Measurements from ENCODE around the gene C19orf85.

C19orf85 gene

DNA sequence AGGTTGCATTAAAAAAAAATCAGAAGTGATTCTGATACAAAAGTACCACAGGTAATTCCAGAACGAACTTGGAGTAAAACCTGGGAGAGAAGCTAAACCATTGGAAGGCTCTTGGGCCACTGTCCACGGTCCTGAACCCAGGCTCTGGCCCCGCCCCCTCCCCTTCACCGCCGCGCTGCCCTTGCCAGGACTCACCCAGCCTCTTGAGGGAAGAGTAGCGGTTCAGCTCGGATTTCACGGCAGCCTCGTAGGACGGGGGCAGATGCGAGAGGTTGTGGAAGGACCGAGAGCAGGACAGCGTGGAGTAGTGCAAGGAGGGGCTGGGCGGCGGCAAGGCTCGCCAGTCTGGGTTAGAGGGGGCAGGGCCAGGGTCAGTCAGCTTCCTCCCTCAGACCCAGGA is 27.1 kb downstream of the C19orf85 start (continued):
- TF ChIP-seq ZNF121 (tag by site-specific recombination; IDR thresholded peaks at IDR 0.05) (no peak), ZNF571 (tag by site-specific recombination; IDR thresholded peaks at IDR 0.05) (no peak), KLF9 (tag by site-specific recombination; IDR thresholded peaks at IDR 0.05; ENCODE audit: low read depth) (peak; percentile 79), TRIM28 (IDR thresholded peaks at IDR 0.05; ENCODE audit: borderline replicate concordance, low read length) (no peak), ZNF530 (tag by site-specific recombination; IDR thresholded peaks at IDR 0.05; ENCODE audit: low read depth) (no peak), KLF8 (tag by site-specific recombination; IDR thresholded peaks at IDR 0.05) (peak; percentile 33; the same call in 1 of the 2 replicates), ZBTB1 (tag by site-specific recombination; IDR thresholded peaks at IDR 0.05) (no peak), YY2 (tag by site-specific recombination; IDR thresholded peaks at IDR 0.05) (no peak), GFI1B (tag by site-specific recombination; IDR thresholded peaks at IDR 0.05) (no peak), WT1 (tag by site-specific recombination; IDR thresholded peaks at IDR 0.05) (no peak), ZNF19 (tag by site-specific recombination; IDR thresholded peaks at IDR 0.05; ENCODE audit: low read depth) (no peak), MEIS1 (CRISPR knock-in tag; IDR thresholded peaks at IDR 0.05; ENCODE audit: borderline replicate concordance) (no peak), ZNF146 (tag by site-specific recombination; IDR thresholded peaks at IDR 0.05) (no peak), SP3 (tag by site-specific recombination; IDR thresholded peaks at IDR 0.05) (peak; percentile 43), ZNF2 (tag by site-specific recombination; IDR thresholded peaks at IDR 0.05) (no peak), ZEB2 (tag by site-specific recombination; IDR thresholded peaks at IDR 0.05) (0 out of 2 replicates have a peak, but pooled peaks have one; percentile 17), ZNF169 (tag by site-specific recombination; IDR thresholded peaks at IDR 0.05) (no peak), SP7 (tag by site-specific recombination; IDR thresholded peaks at IDR 0.05) (no peak), ZNF292 (tag by site-specific recombination; IDR thresholded peaks at IDR 0.05; ENCODE audit: borderline replicate concordance, low read depth) (no peak), ZFP3 (tag by site-specific recombination; IDR thresholded peaks at IDR 0.05; ENCODE audit: low read depth) (no peak), ZNF426 (tag by site-specific recombination; IDR thresholded peaks at IDR 0.05) (no peak), ZNF792 (tag by site-specific recombination; IDR thresholded peaks at IDR 0.05) (no peak), OVOL3 (tag by site-specific recombination; IDR thresholded peaks at IDR 0.05) (no peak), ZFHX2 (tag by site-specific recombination; conservative IDR thresholded peaks at IDR 0.05) (no peak), ZNF670 (tag by site-specific recombination; IDR thresholded peaks at IDR 0.05; ENCODE audit: low read depth) (no peak), ZNF623 (tag by site-specific recombination; IDR thresholded peaks at IDR 0.05) (no peak), KLF7 (tag by site-specific recombination; IDR thresholded peaks at IDR 0.05; ENCODE audit: borderline replicate concordance) (no peak), ZNF473 (tag by site-specific recombination; IDR thresholded peaks at IDR 0.05) (no peak)
- TF ChIP-seq, protein P1, sequence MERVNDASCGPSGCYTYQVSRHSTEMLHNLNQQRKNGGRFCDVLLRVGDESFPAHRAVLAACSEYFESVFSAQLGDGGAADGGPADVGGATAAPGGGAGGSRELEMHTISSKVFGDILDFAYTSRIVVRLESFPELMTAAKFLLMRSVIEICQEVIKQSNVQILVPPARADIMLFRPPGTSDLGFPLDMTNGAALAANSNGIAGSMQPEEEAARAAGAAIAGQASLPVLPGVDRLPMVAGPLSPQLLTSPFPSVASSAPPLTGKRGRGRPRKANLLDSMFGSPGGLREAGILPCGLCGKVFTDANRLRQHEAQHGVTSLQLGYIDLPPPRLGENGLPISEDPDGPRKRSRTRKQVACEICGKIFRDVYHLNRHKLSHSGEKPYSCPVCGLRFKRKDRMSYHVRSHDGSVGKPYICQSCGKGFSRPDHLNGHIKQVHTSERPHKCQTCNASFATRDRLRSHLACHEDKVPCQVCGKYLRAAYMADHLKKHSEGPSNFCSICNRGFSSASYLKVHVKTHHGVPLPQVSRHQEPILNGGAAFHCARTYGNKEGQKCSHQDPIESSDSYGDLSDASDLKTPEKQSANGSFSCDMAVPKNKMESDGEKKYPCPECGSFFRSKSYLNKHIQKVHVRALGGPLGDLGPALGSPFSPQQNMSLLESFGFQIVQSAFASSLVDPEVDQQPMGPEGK (tag by site-specific recombination; IDR thresholded peaks at IDR 0.05), result peak; percentile 26; the same call in 1 of the 2 replicates
- TF ChIP-seq, protein P2, sequence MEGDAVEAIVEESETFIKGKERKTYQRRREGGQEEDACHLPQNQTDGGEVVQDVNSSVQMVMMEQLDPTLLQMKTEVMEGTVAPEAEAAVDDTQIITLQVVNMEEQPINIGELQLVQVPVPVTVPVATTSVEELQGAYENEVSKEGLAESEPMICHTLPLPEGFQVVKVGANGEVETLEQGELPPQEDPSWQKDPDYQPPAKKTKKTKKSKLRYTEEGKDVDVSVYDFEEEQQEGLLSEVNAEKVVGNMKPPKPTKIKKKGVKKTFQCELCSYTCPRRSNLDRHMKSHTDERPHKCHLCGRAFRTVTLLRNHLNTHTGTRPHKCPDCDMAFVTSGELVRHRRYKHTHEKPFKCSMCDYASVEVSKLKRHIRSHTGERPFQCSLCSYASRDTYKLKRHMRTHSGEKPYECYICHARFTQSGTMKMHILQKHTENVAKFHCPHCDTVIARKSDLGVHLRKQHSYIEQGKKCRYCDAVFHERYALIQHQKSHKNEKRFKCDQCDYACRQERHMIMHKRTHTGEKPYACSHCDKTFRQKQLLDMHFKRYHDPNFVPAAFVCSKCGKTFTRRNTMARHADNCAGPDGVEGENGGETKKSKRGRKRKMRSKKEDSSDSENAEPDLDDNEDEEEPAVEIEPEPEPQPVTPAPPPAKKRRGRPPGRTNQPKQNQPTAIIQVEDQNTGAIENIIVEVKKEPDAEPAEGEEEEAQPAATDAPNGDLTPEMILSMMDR (tag by site-specific recombination; IDR thresholded peaks at IDR 0.05), result no peak
- TF ChIP-seq, protein P3, sequence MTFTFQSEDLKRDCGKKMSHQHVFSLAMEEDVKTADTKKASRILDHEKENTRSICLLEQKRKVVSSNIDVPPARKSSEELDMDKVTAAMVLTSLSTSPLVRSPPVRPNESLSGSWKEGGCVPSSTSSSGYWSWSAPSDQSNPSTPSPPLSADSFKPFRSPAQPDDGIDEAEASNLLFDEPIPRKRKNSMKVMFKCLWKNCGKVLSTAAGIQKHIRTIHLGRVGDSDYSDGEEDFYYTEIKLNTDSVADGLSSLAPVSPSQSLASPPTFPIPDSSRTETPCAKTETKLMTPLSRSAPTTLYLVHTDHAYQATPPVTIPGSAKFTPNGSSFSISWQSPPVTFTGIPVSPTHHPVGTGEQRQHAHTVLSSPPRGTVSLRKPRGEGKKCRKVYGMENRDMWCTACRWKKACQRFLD (tag by site-specific recombination; IDR thresholded peaks at IDR 0.05), result no peak
- TF ChIP-seq, protein P4, sequence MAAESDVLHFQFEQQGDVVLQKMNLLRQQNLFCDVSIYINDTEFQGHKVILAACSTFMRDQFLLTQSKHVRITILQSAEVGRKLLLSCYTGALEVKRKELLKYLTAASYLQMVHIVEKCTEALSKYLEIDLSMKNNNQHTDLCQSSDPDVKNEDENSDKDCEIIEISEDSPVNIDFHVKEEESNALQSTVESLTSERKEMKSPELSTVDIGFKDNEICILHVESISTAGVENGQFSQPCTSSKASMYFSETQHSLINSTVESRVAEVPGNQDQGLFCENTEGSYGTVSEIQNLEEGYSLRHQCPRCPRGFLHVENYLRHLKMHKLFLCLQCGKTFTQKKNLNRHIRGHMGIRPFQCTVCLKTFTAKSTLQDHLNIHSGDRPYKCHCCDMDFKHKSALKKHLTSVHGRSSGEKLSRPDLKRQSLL (tag by site-specific recombination; IDR thresholded peaks at IDR 0.05), result no peak
- TF ChIP-seq, protein P5, sequence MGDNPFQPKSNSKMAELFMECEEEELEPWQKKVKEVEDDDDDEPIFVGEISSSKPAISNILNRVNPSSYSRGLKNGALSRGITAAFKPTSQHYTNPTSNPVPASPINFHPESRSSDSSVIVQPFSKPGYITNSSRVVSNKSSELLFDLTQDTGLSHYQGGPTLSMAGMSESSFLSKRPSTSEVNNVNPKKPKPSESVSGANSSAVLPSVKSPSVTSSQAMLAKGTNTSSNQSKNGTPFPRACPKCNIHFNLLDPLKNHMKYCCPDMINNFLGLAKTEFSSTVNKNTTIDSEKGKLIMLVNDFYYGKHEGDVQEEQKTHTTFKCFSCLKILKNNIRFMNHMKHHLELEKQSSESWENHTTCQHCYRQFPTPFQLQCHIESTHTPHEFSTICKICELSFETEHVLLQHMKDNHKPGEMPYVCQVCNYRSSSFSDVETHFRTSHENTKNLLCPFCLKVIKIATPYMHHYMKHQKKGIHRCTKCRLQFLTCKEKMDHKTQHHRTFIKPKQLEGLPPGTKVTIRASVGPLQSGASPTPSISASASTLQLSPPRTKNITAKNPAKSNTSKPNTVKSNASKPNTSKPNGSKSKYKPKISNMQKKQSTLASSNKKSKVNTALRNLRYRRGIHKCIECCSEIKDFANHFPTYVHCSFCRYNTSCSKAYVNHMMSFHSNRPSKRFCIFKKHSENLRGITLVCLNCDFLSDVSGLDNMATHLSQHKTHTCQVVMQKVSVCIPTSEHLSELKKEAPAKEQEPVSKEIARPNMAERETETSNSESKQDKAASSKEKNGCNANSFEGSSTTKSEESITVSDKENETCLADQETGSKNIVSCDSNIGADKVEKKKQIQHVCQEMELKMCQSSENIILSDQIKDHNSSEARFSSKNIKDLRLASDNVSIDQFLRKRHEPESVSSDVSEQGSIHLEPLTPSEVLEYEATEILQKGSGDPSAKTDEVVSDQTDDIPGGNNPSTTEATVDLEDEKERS (tag by site-specific recombination; IDR thresholded peaks at IDR 0.05), result no peak
